Thyroid gland (tissue), 4 donors: Measurements from ENCODE around the gene ADGRB3. TPM values are rescaled to one million over a fixed set of nuclear protein-coding genes. Genes with fewer than 3 reads are reported as not detected.

ENCODE experiments used
- DNase-seq, 2 donors: peaks; one replicate each; pipeline ENCODE4 v3.0.0-alpha.2; 2019
- H3K27ac ChIP-seq, 3 donors: fragments of 200-600 bp; sonication (generic); 1 replicate in 2 of 3; 2 replicates in 1 of 3; pipeline ENCODE4 v1.5.1; 2016 to 2019; ENCODE audit warnings: mild to moderate bottlenecking in 1 of 3, moderate library complexity in 1 of 3
- H3K27me3 ChIP-seq: fragments of 200-600 bp; sonication (generic); one replicate; pipeline ENCODE4 v1.5.1; 2019
- H3K36me3 ChIP-seq, 2 donors: fragments of 200-600 bp; sonication (generic); one replicate each; pipeline ENCODE4 v1.5.1; 2016 to 2019
- H3K4me1 ChIP-seq, 2 donors: fragments of 200-600 bp; sonication (generic); one replicate each; pipeline ENCODE4 v1.5.1; 2017 to 2019
- H3K4me3 ChIP-seq, 3 donors: fragments of 200-600 bp; sonication (generic); replicated peaks in 1 of 3; 1 replicate in 2 of 3; 2 replicates in 1 of 3; pipeline ENCODE4 v1.5.1; 2016; ENCODE audit warnings: mild to moderate bottlenecking in 1 of 3
- H3K9me3 ChIP-seq: fragments of 200-600 bp; sonication (generic); one replicate; pipeline ENCODE4 v1.5.1; 2017
- CTCF ChIP-seq, 6 experiments: fragments of 200-600 bp in 3 of 6; fragments of 450-650 bp in 3 of 6; sonication (generic) in 3 of 6; IDR thresholded peaks; one replicate each; pipeline ENCODE4 v1.5.1; 2016 to 2019; ENCODE audit warnings: antibody characterized with exemption in 6 of 6, mild to moderate bottlenecking in 2 of 6, inconsistent platforms in 1 of 6, moderate library complexity in 1 of 6
- POLR2A ChIP-seq, 2 donors: fragments of 450-650 bp; IDR thresholded peaks; one replicate each; pipeline ENCODE4 v1.6.1; 2017; ENCODE audit warnings: antibody characterized with exemption in 2 of 2, mild to moderate bottlenecking in 2 of 2, moderate library complexity in 1 of 2
- WGBS, 2 donors: methylation state at CpG; one replicate each; pipeline ENCODE4 v1.1.5; 2017; 5-methylcytosine and 5-hydroxymethylcytosine counted together
- intact Hi-C: fragments of 100-400 bp; cut with DNase I; formaldehyde crosslinking; loops from one replicate; pipeline ENCODE4 v1.15.1; 2023
- total RNA-seq, 4 donors: library from RNA; depleted of rRNA; stranded (reverse); fragments of >200 nt; gene quantifications; one replicate each; pipeline ENCODE4 v1.2.3, GENCODE V29; 2016

The ADGRB3 gene
- total RNA-seq, 4 donors from 2014 or later = 0.45 to 3.0 (median 1.4) TPM

- H3K4me3 ChIP-seq = no peak overlapping the region
- H3K27me3 ChIP-seq = no peaks in the 10 kb centered on the region
- DNase-seq = no peak
- no peak overlapping the region for H3K27ac ChIP-seq
- H3K36me3 ChIP-seq = no peaks in the 10 kb centered on the region
- no peak for TF ChIP-seq POLR2A (IDR thresholded peaks at IDR 0.05)
- TF ChIP-seq CTCF (IDR thresholded peaks at IDR 0.05) = no peak
- WGBS, 2 donors = 93% methylated on average over 2 of the region's 2 CpGs
- H3K9me3 ChIP-seq = no peaks in the 10 kb centered on the region
- intact Hi-C loops = no loop called here
- H3K4me1 ChIP-seq = no peaks in the 10 kb centered on the region
Measured at GRCh38 chr6:68988698-68989097, 353.6 kb downstream of the ADGRB3 start.

GRCh38 chr6:68990317-68990716 lies 355.2 kb downstream of the ADGRB3 start:
- H3K4me1 ChIP-seq = no peaks in the 10 kb centered on the region
- no peaks in the 10 kb centered on the region for H3K9me3 ChIP-seq
- TF ChIP-seq POLR2A (IDR thresholded peaks at IDR 0.05) = no peak
- TF ChIP-seq CTCF (IDR thresholded peaks at IDR 0.05) = no peak
- no peak overlapping the region for H3K27ac ChIP-seq
- no peak for DNase-seq
- 71 to 72% methylated on average over 4 of the region's 4 CpGs for WGBS, 2 donors
- intact Hi-C loops = no loop called here
- no peaks in the 10 kb centered on the region for H3K36me3 ChIP-seq
- H3K27me3 ChIP-seq = no peaks in the 10 kb centered on the region
- H3K4me3 ChIP-seq = no peak overlapping the region

- WGBS, 2 donors = 79 to 83% methylated on average over 5 of the region's 5 CpGs
- H3K27me3 ChIP-seq = no peaks in the 10 kb centered on the region
- H3K36me3 ChIP-seq = no peaks in the 10 kb centered on the region
- TF ChIP-seq POLR2A (IDR thresholded peaks at IDR 0.05) = no peak
- no peak for TF ChIP-seq CTCF (IDR thresholded peaks at IDR 0.05)
- H3K4me1 ChIP-seq = no peaks in the 10 kb centered on the region
- intact Hi-C loops = no loop called here
- no peak for DNase-seq
- no peak overlapping the region for H3K27ac ChIP-seq
- H3K4me3 ChIP-seq = no peak overlapping the region
- H3K9me3 ChIP-seq = no peaks in the 10 kb centered on the region
Measured at GRCh38 chr6:68993911-68994310, 358.8 kb downstream of the ADGRB3 start.

- Histone ChIP-seq H3K9me3 (no peaks in the 10 kb centered on the region), H3K4me1 (no peaks in the 10 kb centered on the region), H3K36me3 (no peaks in the 10 kb centered on the region), H3K27me3 (no peaks in the 10 kb centered on the region), H3K27ac (no peak overlapping the region), H3K4me3 (no peak overlapping the region)
- WGBS, 2 donors = 75 to 83% methylated on average over 1 of the region's 1 CpG
- intact Hi-C loops = no loop called here
- DNase-seq = no peak
- TF ChIP-seq POLR2A (IDR thresholded peaks at IDR 0.05) = no peak
- no peak for TF ChIP-seq CTCF (IDR thresholded peaks at IDR 0.05)
Measured at GRCh38 chr6:68994521-68994920, 359.4 kb downstream of the ADGRB3 start.

GRCh38 chr6:69005199-69005598 lies 370.1 kb downstream of the ADGRB3 start:
- H3K4me3 ChIP-seq = no peak overlapping the region
- intact Hi-C loops = no loop called here
- WGBS, 2 donors = 83 to 85% methylated on average over 5 of the region's 5 CpGs

More at GRCh38 chr6:69005199-69005598, 370.1 kb downstream of the ADGRB3 start:
- Histone ChIP-seq H3K9me3 (no peaks in the 10 kb centered on the region), H3K27ac (no peak overlapping the region), H3K4me1 (no peaks in the 10 kb centered on the region), H3K27me3 (no peaks in the 10 kb centered on the region), H3K36me3 (no peaks in the 10 kb centered on the region)
- TF ChIP-seq POLR2A (IDR thresholded peaks at IDR 0.05) (no peak), CTCF (IDR thresholded peaks at IDR 0.05) (no peak)
- DNase-seq = no peak
